Measurements from ENCODE around the gene KRTAP9-3.
"Not testable (repeated sequence)": the region's sequence is repeated elsewhere in the genome, so short reads cannot be mapped to it uniquely, and the experiment has no call there.

DNA sequence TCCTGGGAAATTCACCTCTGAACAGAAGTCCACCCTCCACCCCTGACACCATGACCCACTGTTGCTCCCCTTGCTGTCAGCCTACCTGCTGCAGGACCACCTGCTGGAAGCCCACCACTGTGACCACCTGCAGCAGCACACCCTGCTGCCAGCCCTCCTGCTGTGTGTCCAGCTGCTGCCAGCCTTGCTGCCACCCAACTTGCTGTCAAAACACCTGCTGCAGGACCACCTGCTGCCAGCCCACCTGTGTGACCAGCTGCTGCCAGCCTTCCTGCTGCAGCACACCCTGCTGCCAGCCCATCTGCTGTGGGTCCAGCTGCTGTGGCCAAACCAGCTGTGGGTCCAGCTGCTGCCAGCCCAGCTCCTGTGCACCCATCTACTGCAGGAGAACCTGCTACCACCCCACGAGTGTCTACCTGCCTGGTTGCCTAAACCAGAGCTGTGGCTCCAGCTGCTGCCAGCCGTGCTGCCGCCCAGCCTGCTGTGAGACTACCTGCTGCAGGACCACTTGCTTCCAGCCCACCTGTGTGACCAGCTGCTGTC, 43.5 kb downstream of the KRTAP9-3 start, which contains the start of gene KRTAP9-7:
- TF ChIP-seq SIN3A (IDR thresholded peaks at IDR 0.05; ENCODE audit: borderline replicate concordance, insufficient read depth, low read length); TAF1 (IDR thresholded peaks at IDR 0.05; ENCODE audit: borderline replicate concordance, insufficient read depth, low read length); POLR2AphosphoS5 (IDR thresholded peaks at IDR 0.05; ENCODE audit: low read depth, low read length): not testable (repeated sequence)

All from PFSK-1 (cell line).